ENCODE data around the gene RALGPS1. TPM values are rescaled to one million over a fixed set of nuclear protein-coding genes. Genes with fewer than 3 reads are reported as not detected.
"Not testable (repeated sequence)": the region's sequence is repeated elsewhere in the genome, so short reads cannot be mapped to it uniquely, and the experiment has no call there.

RALGPS1 gene
- total RNA-seq, 2 donors from 2014 or later: 1.4 to 13.8 TPM

- no peaks in the 10 kb centered on the region for H3K36me3 Mint-ChIP-seq
- no peak for ATAC-seq
- no peaks in the 10 kb centered on the region for H3K9me3 Mint-ChIP-seq
- no peak overlapping the region for H3K27ac Mint-ChIP-seq
- no peak for DNase-seq (ENCODE audit: low spot score in 2 of 2)
Measured at GRCh38 chr9:127142291-127142690, 227.7 kb downstream of the RALGPS1 start.

- H3K36me3 Mint-ChIP-seq: no peaks in the 10 kb centered on the region
- H3K27ac Mint-ChIP-seq: no peak overlapping the region
- no peaks in the 10 kb centered on the region for H3K9me3 Mint-ChIP-seq
- no peak for DNase-seq (ENCODE audit: low spot score in 2 of 2)
- no peak for ATAC-seq
Measured at GRCh38 chr9:127142931-127143464, 228.4 kb downstream of the RALGPS1 start.

- no peak for ATAC-seq
- Mint-ChIP-seq H3K9me3 (no peaks in the 10 kb centered on the region), H3K36me3 (no peaks in the 10 kb centered on the region), H3K27ac (no peak overlapping the region)
- no peak for DNase-seq (ENCODE audit: low spot score in 2 of 2)
Measured at GRCh38 chr9:127143920-127144465, 229.4 kb downstream of the RALGPS1 start.

- Mint-ChIP-seq H3K9me3 (no peaks in the 10 kb centered on the region), H3K27ac (no peak overlapping the region), H3K36me3 (no peaks in the 10 kb centered on the region)
- no peak for ATAC-seq
- no peak for DNase-seq (ENCODE audit: low spot score in 2 of 2)
Measured at GRCh38 chr9:127144670-127145445, 230.3 kb downstream of the RALGPS1 start.

- not testable (repeated sequence) for ATAC-seq; H3K36me3 Mint-ChIP-seq; DNase-seq (ENCODE audit: low spot score in 2 of 2); H3K27ac Mint-ChIP-seq; H3K9me3 Mint-ChIP-seq
Measured at GRCh38 chr9:127146841-127147240, 232.3 kb downstream of the RALGPS1 start.

GRCh38 chr9:127147251-127147650, 232.7 kb downstream of the RALGPS1 start:
- ATAC-seq (no peak), DNase-seq (ENCODE audit: low spot score in 2 of 2) (no peak)
- Mint-ChIP-seq H3K27ac (no peak overlapping the region), H3K9me3 (no peaks in the 10 kb centered on the region), H3K36me3 (no peaks in the 10 kb centered on the region)

- DNase-seq (ENCODE audit: low spot score in 2 of 2) (no peak), ATAC-seq (no peak)
- Mint-ChIP-seq H3K36me3 (no peaks in the 10 kb centered on the region), H3K9me3 (no peaks in the 10 kb centered on the region), H3K27ac (no peak overlapping the region)
Measured at GRCh38 chr9:127148014-127148413, 233.4 kb downstream of the RALGPS1 start.

GRCh38 chr9:127149010-127149409, 234.4 kb downstream of the RALGPS1 start:
- Mint-ChIP-seq H3K27ac (no peak overlapping the region), H3K36me3 (no peaks in the 10 kb centered on the region), H3K9me3 (no peaks in the 10 kb centered on the region)
- no peak for DNase-seq (ENCODE audit: low spot score in 2 of 2)
- no peak for ATAC-seq

- no peak for ATAC-seq
- H3K27ac Mint-ChIP-seq: no peak overlapping the region
- no peaks in the 10 kb centered on the region for H3K36me3 Mint-ChIP-seq
- H3K9me3 Mint-ChIP-seq: no peaks in the 10 kb centered on the region
- DNase-seq (ENCODE audit: low spot score in 2 of 2): no peak
Measured at GRCh38 chr9:127149463-127150390, 235.1 kb downstream of the RALGPS1 start.

GRCh38 chr9:127153501-127153900, 238.9 kb downstream of the RALGPS1 start:
- H3K27ac Mint-ChIP-seq: no peak overlapping the region
- no peaks in the 10 kb centered on the region for H3K9me3 Mint-ChIP-seq

GRCh38 chr9:127154003-127154389, 239.4 kb downstream of the RALGPS1 start:
- peak in 1 of 2 donors; percentile 14 for ATAC-seq
- H3K27ac Mint-ChIP-seq: no peak overlapping the region

More at GRCh38 chr9:127153501-127153900, 238.9 kb downstream of the RALGPS1 start:
- DNase-seq (ENCODE audit: low spot score in 2 of 2) (peak in 1 of 2 donors; percentile 18), ATAC-seq (no peak)
- no peaks in the 10 kb centered on the region for H3K36me3 Mint-ChIP-seq

GRCh38 chr9:127154390-127155191, 240.0 kb downstream of the RALGPS1 start:
- ATAC-seq: peak; percentile 66 to 84
- Mint-ChIP-seq H3K9me3 (no peaks in the 10 kb centered on the region), H3K27ac (peak overlapping the region in 1 of 2 donors; percentile 18), H3K36me3 (no peaks in the 10 kb centered on the region)
- peak in 1 of 2 donors; percentile 39 for DNase-seq (ENCODE audit: low spot score in 2 of 2)

More at GRCh38 chr9:127154003-127154389, 239.4 kb downstream of the RALGPS1 start:
- Mint-ChIP-seq H3K36me3 (no peaks in the 10 kb centered on the region), H3K9me3 (no peaks in the 10 kb centered on the region)
- peak; percentile 29 to 43 for DNase-seq (ENCODE audit: low spot score in 2 of 2)

- ATAC-seq (no peak), DNase-seq (ENCODE audit: low spot score in 2 of 2) (peak in 1 of 2 donors; percentile 16)
- H3K36me3 Mint-ChIP-seq: no peaks in the 10 kb centered on the region
Measured at GRCh38 chr9:127155314-127155960, 240.9 kb downstream of the RALGPS1 start.

GRCh38 chr9:127158786-127159324, 244.3 kb downstream of the RALGPS1 start:
- Mint-ChIP-seq H3K36me3 (no peaks in the 10 kb centered on the region), H3K27ac (no peak overlapping the region), H3K9me3 (no peaks in the 10 kb centered on the region)
- no peak for ATAC-seq
- DNase-seq (ENCODE audit: low spot score in 2 of 2): no peak

More at GRCh38 chr9:127155314-127155960, 240.9 kb downstream of the RALGPS1 start:
- Mint-ChIP-seq H3K9me3 (no peaks in the 10 kb centered on the region), H3K27ac (peak overlapping the region; percentile 18 to 61)

GRCh38 chr9:127159325-127159801, 244.8 kb downstream of the RALGPS1 start:
- no peak overlapping the region for H3K27ac Mint-ChIP-seq
- peak in 1 of 2 donors; percentile 13 for DNase-seq (ENCODE audit: low spot score in 2 of 2)
- no peaks in the 10 kb centered on the region for H3K9me3 Mint-ChIP-seq
- no peaks in the 10 kb centered on the region for H3K36me3 Mint-ChIP-seq
- peak in 1 of 2 donors; percentile 41 for ATAC-seq
